Measurements from ENCODE around the gene LDB1. TPM values are rescaled to one million over a fixed set of nuclear protein-coding genes. Genes with fewer than 3 reads are reported as not detected.

Gene LDB1
- total RNA-seq, 1 experiment from 2014 or later = 100 TPM

- Mint-ChIP-seq H3K27ac (no peak overlapping the region), H3K9me3 (no peaks in the 10 kb centered on the region), H3K4me3 (no peak overlapping the region), H3K4me1 (peaks cover 16% of the 10 kb centered on the region), H3K27me3 (ENCODE audit: low read depth) (peaks cover 22% of the 10 kb centered on the region), H3K36me3 (no peaks in the 10 kb centered on the region)
- DNase-seq (ENCODE audit: low spot score) (no peak), ATAC-seq (no peak)
- ChIA-PET POLR2A (no interaction called here), CTCF (interaction anchor here (0.7 to 1.7 kb wide), 3 partner anchors 13 to 219 kb away, joined by 3 to 5 read pairs (median 4); no protein-coding TSS in a partner anchor)
- TF ChIP-seq MYBL2 (CRISPR knock-in tag; IDR thresholded peaks at IDR 0.05) (no peak), PRRX2 (CRISPR knock-in tag; IDR thresholded peaks at IDR 0.05) (no peak), GRHL2 (CRISPR knock-in tag; IDR thresholded peaks at IDR 0.05; ENCODE audit: insufficient replicate concordance, severe bottlenecking) (no peak), ZNF512 (CRISPR knock-in tag; IDR thresholded peaks at IDR 0.05; ENCODE audit: borderline replicate concordance) (no peak), HMGA2 (CRISPR knock-in tag; IDR thresholded peaks at IDR 0.05) (no peak), E2F1 (CRISPR knock-in tag; IDR thresholded peaks at IDR 0.05) (no peak), ZSCAN18 (CRISPR knock-in tag; IDR thresholded peaks at IDR 0.05) (no peak), TP53 (CRISPR knock-in tag; IDR thresholded peaks at IDR 0.05) (no peak), ZNF671 (CRISPR knock-in tag; IDR thresholded peaks at IDR 0.05) (no peak), NR2C2 (CRISPR knock-in tag; IDR thresholded peaks at IDR 0.05) (no peak), RORB (CRISPR knock-in tag; IDR thresholded peaks at IDR 0.05) (no peak), STAT6 (CRISPR knock-in tag; conservative IDR thresholded peaks at IDR 0.05; ENCODE audit: low read depth) (no peak), AFF4 (CRISPR knock-in tag; IDR thresholded peaks at IDR 0.05; ENCODE audit: borderline replicate concordance) (no peak)
- TF ChIP-seq, protein P1, sequence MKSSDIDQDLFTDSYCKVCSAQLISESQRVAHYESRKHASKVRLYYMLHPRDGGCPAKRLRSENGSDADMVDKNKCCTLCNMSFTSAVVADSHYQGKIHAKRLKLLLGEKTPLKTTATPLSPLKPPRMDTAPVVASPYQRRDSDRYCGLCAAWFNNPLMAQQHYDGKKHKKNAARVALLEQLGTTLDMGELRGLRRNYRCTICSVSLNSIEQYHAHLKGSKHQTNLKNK (CRISPR knock-in tag; IDR thresholded peaks at IDR 0.05) = no peak
- TF ChIP-seq, protein P2, sequence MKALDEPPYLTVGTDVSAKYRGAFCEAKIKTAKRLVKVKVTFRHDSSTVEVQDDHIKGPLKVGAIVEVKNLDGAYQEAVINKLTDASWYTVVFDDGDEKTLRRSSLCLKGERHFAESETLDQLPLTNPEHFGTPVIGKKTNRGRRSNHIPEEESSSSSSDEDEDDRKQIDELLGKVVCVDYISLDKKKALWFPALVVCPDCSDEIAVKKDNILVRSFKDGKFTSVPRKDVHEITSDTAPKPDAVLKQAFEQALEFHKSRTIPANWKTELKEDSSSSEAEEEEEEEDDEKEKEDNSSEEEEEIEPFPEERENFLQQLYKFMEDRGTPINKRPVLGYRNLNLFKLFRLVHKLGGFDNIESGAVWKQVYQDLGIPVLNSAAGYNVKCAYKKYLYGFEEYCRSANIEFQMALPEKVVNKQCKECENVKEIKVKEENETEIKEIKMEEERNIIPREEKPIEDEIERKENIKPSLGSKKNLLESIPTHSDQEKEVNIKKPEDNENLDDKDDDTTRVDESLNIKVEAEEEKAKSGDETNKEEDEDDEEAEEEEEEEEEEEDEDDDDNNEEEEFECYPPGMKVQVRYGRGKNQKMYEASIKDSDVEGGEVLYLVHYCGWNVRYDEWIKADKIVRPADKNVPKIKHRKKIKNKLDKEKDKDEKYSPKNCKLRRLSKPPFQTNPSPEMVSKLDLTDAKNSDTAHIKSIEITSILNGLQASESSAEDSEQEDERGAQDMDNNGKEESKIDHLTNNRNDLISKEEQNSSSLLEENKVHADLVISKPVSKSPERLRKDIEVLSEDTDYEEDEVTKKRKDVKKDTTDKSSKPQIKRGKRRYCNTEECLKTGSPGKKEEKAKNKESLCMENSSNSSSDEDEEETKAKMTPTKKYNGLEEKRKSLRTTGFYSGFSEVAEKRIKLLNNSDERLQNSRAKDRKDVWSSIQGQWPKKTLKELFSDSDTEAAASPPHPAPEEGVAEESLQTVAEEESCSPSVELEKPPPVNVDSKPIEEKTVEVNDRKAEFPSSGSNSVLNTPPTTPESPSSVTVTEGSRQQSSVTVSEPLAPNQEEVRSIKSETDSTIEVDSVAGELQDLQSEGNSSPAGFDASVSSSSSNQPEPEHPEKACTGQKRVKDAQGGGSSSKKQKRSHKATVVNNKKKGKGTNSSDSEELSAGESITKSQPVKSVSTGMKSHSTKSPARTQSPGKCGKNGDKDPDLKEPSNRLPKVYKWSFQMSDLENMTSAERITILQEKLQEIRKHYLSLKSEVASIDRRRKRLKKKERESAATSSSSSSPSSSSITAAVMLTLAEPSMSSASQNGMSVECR (CRISPR knock-in tag; IDR thresholded peaks at IDR 0.05; ENCODE audit: borderline replicate concordance) = no peak
Measured at GRCh38 chr10:102059987-102060386, 60.2 kb downstream of the LDB1 start.

All from WTC11 (cell line).